Kidney epithelial cell (primary cell): ENCODE data around the gene ATP8A2. TPM values are rescaled to one million over a fixed set of nuclear protein-coding genes. Genes with fewer than 3 reads are reported as not detected.

Source experiments
- DNase-seq: peaks from one replicate; pipeline ENCODE4 v3.0.0-alpha.2; 2010; ENCODE audit warnings: low read depth
- H3K27me3 ChIP-seq: 2 replicates; pipeline ENCODE4 v1.6.0; 2011; ENCODE audit warnings: low read length; ENCODE audit not compliant: control insufficient read depth, insufficient read depth
- H3K36me3 ChIP-seq: 2 replicates; pipeline ENCODE4 v1.5.1; 2011; ENCODE audit warnings: low read length; ENCODE audit not compliant: control insufficient read depth, insufficient read depth
- H3K4me3 ChIP-seq: 2 replicates; pipeline ENCODE4 v1.5.1; 2011; ENCODE audit warnings: low read depth, mild to moderate bottlenecking, control low read depth, low read length
- CTCF ChIP-seq: IDR thresholded peaks from 2 replicates; pipeline ENCODE4 v1.5.1; 2011; ENCODE audit warnings: mild to moderate bottlenecking, moderate library complexity, low read length, control low read depth, inconsistent platforms; ENCODE audit not compliant: insufficient read depth, poor library complexity, severe bottlenecking
- total RNA-seq: library from RNA; depleted of rRNA; stranded (reverse); fragments of >200 nt; gene quantifications from 2 replicates; pipeline ENCODE4 v1.2.3, GENCODE V29; 2015

The ATP8A2 gene
- total RNA-seq, 1 donor from 2014 or later, result 3.8 TPM

- no peak for DNase-seq
- Histone ChIP-seq H3K27me3 (no peaks in the 10 kb centered on the region), H3K36me3 (no peaks in the 10 kb centered on the region), H3K4me3 (no peak overlapping the region)
- TF ChIP-seq CTCF, result no peak
Observed at GRCh38 chr13:25920277-25920676, 548.5 kb downstream of the ATP8A2 start.

GRCh38 chr13:25920931-25921330 is 549.2 kb downstream of the ATP8A2 start:
- Histone ChIP-seq H3K27me3 (no peaks in the 10 kb centered on the region), H3K4me3 (no peak overlapping the region), H3K36me3 (no peaks in the 10 kb centered on the region)
- DNase-seq, result no peak
- TF ChIP-seq CTCF, result no peak

- Histone ChIP-seq H3K4me3 (no peak overlapping the region), H3K27me3 (no peaks in the 10 kb centered on the region), H3K36me3 (no peaks in the 10 kb centered on the region)
- no peak for DNase-seq
- TF ChIP-seq CTCF, result no peak
Observed at GRCh38 chr13:25922376-25922775, 550.6 kb downstream of the ATP8A2 start.

- H3K36me3 ChIP-seq, result no peaks in the 10 kb centered on the region
Observed at GRCh38 chr13:25923217-25924085, 551.7 kb downstream of the ATP8A2 start.

GRCh38 chr13:25927363-25927762 is 555.6 kb downstream of the ATP8A2 start:
- DNase-seq, result no peak

More at GRCh38 chr13:25923217-25924085, 551.7 kb downstream of the ATP8A2 start:
- TF ChIP-seq CTCF, result no peak
- no peaks in the 10 kb centered on the region for H3K27me3 ChIP-seq
- H3K4me3 ChIP-seq, result no peak overlapping the region
- no peak for DNase-seq

More at GRCh38 chr13:25927363-25927762, 555.6 kb downstream of the ATP8A2 start:
- Histone ChIP-seq H3K36me3 (no peaks in the 10 kb centered on the region), H3K27me3 (no peaks in the 10 kb centered on the region), H3K4me3 (no peak overlapping the region)
- no peak for TF ChIP-seq CTCF
